BLaER1 (cell line): ENCODE results near the gene PLPP1.
"Not testable (repeated sequence)": the region's sequence is repeated elsewhere in the genome, so short reads cannot be mapped to it uniquely, and the experiment has no call there.

Experiments used
- H3K27ac ChIP-seq: shearing (Covaris generic); formaldehyde crosslinking; 2 replicates; pipeline ENCODE4 v1.8.1; 2022
- H3K27me3 ChIP-seq: shearing (Covaris generic); formaldehyde crosslinking; 2 replicates; pipeline ENCODE4 v1.8.1; 2022
- H3K36me3 ChIP-seq: shearing (Covaris generic); formaldehyde crosslinking; 2 replicates; pipeline ENCODE4 v1.8.1; 2022
- H3K4me1 ChIP-seq: shearing (Covaris generic); formaldehyde crosslinking; 2 replicates; pipeline ENCODE4 v1.8.1; 2022
- H3K4me2 ChIP-seq: shearing (Covaris generic); formaldehyde crosslinking; 2 replicates; pipeline ENCODE4 v1.8.1; 2022
- H3K4me3 ChIP-seq: shearing (Covaris generic); formaldehyde crosslinking; 2 replicates; pipeline ENCODE4 v1.8.1; 2022
- H3K9ac ChIP-seq: shearing (Covaris generic); formaldehyde crosslinking; 2 replicates; pipeline ENCODE4 v1.8.1; 2022
- H3K9me3 ChIP-seq: shearing (Covaris generic); formaldehyde crosslinking; 2 replicates; pipeline ENCODE4 v1.8.1; 2022
- H4K20me1 ChIP-seq: shearing (Covaris generic); formaldehyde crosslinking; 2 replicates; pipeline ENCODE4 v1.8.1; 2022
- Cebpa-rat ChIP-seq: shearing (Covaris generic); IDR thresholded peaks from 2 replicates; pipeline ENCODE4 v1.8.1; 2022

Gene PLPP1

DNA sequence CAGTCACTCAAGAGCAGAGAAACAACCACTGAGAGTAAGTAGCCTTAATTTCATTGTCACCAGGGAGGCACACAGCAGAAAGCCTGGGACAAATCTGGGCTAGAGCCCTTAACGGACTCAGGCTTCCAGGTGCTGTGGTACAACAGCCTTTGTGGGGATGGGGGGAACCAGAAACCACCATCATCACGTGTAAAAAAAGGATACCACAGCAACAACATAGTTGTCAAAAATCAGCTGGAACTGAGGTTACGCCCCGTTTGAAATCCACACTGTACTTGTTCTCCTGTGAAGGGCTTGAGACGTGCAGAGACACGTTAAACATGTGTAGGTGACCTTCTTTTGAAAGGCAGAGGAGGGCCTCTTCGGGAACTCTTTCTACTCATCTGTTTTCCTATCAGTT lies 16.6 kb upstream of the PLPP1 start:
- H3K4me2 ChIP-seq = peak overlapping the region; percentile 57
- H3K9me3 ChIP-seq = no peaks in the 10 kb centered on the region
- peaks cover 12% of the 10 kb centered on the region for H3K4me1 ChIP-seq
- no peaks in the 10 kb centered on the region for H4K20me1 ChIP-seq
- no peak for TF ChIP-seq Cebpa-rat
- no peak overlapping the region for H3K9ac ChIP-seq
- H3K27me3 ChIP-seq = no peaks in the 10 kb centered on the region
- no peak overlapping the region for H3K27ac ChIP-seq
- H3K4me3 ChIP-seq = no peak overlapping the region
- H3K36me3 ChIP-seq = no peaks in the 10 kb centered on the region

DNA sequence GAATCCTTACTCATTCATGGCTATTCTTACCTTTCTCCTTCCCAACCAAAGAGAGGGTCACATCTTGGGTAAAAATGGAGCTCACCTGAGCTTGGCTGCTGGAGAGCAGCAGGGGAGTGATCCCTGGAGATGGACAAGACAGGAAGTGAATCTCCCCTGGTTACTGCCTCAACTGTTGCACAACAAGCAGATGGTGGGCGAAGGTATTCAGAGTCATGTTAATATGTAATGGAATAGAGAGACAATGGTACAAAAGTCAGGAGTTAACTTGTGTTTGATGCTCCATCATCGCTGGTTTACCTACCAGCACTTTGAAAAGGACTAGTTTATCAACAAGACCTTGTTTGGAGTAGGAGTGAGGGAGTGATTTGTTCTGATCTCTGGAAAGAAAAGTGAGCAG lies 13.0 kb upstream of the PLPP1 start:
- Histone ChIP-seq H3K9me3 (no peaks in the 10 kb centered on the region), H4K20me1 (no peaks in the 10 kb centered on the region), H3K27ac (no peak overlapping the region), H3K4me1 (peaks cover 12% of the 10 kb centered on the region), H3K4me2 (no peak overlapping the region), H3K36me3 (no peaks in the 10 kb centered on the region), H3K4me3 (no peak overlapping the region), H3K9ac (no peak overlapping the region), H3K27me3 (no peaks in the 10 kb centered on the region)
- TF ChIP-seq Cebpa-rat = no peak

DNA sequence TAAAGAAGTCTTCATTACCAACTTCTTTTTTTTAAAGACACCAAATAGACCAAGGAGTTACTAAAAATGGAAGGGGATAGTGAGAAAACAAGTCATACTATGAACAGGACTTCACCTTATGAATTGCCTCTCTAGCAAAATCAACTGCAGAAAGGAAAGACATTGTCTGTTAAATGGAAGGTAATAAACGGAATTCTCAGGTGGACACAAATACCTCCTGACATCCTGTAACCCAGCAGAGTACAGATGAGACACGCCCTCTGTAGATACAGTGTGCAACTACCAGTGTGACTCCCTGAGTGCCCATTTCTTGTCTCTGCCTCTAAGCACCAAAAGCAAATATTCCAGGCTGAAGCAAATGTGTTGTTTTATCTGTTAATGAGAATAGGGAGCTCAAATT lies 12.2 kb upstream of the PLPP1 start:
- Histone ChIP-seq H3K9ac (no peak overlapping the region), H3K4me2 (no peak overlapping the region), H3K27ac (no peak overlapping the region), H3K27me3 (no peaks in the 10 kb centered on the region), H3K4me3 (no peak overlapping the region), H3K4me1 (peaks cover 12% of the 10 kb centered on the region), H3K36me3 (no peaks in the 10 kb centered on the region), H4K20me1 (no peaks in the 10 kb centered on the region), H3K9me3 (no peaks in the 10 kb centered on the region)
- no peak for TF ChIP-seq Cebpa-rat

DNA sequence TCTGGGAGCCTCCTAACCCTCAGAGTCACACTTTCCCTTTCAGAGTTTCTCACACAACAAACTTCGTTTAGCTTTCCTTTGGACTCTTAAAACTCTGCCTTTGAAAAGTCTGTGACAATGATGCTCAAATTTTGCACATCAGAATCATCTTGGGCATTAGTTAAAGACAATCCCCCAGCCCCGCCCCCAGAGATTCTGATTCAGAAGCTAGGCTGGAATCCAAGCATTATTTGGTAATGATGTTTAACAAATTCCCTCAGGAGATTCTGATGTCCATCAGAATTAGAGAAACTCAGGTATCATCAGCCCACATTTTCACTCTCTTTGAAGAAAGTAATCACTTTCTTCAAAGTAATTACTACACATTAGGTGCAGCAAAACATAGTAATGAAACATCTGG lies 9.6 kb upstream of the PLPP1 start:
- no peak overlapping the region for H3K4me3 ChIP-seq
- H4K20me1 ChIP-seq = no peaks in the 10 kb centered on the region
- H3K36me3 ChIP-seq = no peaks in the 10 kb centered on the region
- no peak overlapping the region for H3K27ac ChIP-seq
- TF ChIP-seq Cebpa-rat = no peak
- no peaks in the 10 kb centered on the region for H3K4me1 ChIP-seq
- no peaks in the 10 kb centered on the region for H3K27me3 ChIP-seq
- H3K4me2 ChIP-seq = no peak overlapping the region
- H3K9me3 ChIP-seq = no peaks in the 10 kb centered on the region
- H3K9ac ChIP-seq = no peak overlapping the region

DNA sequence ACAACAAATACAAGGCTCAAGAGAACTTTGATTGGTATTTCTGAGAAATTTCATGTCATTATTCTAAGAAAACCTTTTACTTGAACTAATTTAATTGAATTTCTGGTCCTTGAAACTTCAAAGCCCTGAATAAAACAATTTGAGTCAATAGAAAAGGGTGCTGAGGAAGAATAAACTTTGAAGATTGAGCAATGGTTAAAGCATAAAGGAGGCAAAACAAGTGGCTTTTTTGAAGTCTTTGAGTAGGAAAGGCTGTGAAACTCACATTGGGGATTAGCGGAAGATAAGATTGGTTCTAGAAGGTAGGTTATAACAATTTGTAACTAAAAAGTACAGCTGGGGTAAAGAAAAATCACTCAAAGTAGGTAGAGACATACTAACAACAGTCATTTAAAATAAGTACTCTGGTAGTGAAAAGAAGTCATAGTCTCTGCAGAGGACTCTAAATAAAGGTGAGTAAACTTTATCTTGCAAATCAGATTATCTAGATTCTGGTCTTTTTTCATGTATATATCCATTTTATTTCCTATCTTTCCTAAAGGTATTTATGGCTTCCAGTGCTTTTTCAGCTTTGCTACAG lies 6.4 kb upstream of the PLPP1 start:
- Histone ChIP-seq H4K20me1 (no peaks in the 10 kb centered on the region), H3K9me3 (no peaks in the 10 kb centered on the region), H3K36me3 (no peaks in the 10 kb centered on the region), H3K4me3 (no peak overlapping the region), H3K27me3 (no peaks in the 10 kb centered on the region), H3K4me1 (no peaks in the 10 kb centered on the region), H3K9ac (no peak overlapping the region), H3K27ac (no peak overlapping the region), H3K4me2 (no peak overlapping the region)
- no peak for TF ChIP-seq Cebpa-rat

DNA sequence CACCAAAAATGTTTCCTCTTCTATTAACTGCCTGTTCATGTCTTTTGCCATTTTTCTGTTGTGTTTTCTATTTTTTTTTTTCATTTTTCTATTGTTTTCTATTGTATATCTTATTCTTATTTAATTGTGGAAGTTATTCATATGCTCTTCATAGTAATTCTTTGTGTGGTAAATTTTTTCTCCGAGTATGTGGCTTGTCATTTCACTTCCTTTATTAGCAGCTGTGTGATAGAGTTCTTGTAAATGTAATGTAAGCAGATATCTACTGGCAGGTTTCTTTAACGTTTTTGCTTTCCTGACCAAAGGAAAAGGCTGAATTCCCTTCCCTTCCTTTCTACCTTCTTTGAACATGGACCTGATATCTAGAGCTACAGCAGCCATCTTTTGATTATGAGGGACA lies 5.8 kb upstream of the PLPP1 start:
- no peaks in the 10 kb centered on the region for H4K20me1 ChIP-seq
- no peaks in the 10 kb centered on the region for H3K4me1 ChIP-seq
- H3K27me3 ChIP-seq = no peaks in the 10 kb centered on the region
- TF ChIP-seq Cebpa-rat = no peak
- no peaks in the 10 kb centered on the region for H3K9me3 ChIP-seq
- H3K4me2 ChIP-seq = no peak overlapping the region
- no peak overlapping the region for H3K4me3 ChIP-seq
- no peaks in the 10 kb centered on the region for H3K36me3 ChIP-seq
- no peak overlapping the region for H3K27ac ChIP-seq
- H3K9ac ChIP-seq = no peak overlapping the region

DNA sequence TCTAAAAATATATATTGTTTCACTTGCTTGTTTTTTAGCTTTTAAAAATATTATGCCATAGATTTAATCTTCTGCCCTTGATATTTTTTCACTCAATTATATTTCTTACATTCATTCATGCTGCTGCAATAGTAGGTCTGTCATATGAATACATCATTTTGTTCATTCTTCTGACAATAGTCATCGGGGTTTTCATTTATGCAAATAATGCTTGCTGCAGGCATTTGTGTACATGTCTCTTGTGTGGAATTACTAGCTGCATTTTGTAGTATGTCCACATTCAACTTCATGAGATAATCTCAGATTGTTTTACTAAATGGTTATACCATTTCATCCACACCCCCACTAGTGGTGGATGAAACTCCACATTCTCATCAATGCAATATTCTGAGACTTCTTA lies 5.3 kb upstream of the PLPP1 start:
- H3K27me3 ChIP-seq = no peaks in the 10 kb centered on the region
- no peak overlapping the region for H3K4me3 ChIP-seq
- no peak for TF ChIP-seq Cebpa-rat
- H3K36me3 ChIP-seq = no peaks in the 10 kb centered on the region
- no peaks in the 10 kb centered on the region for H3K9me3 ChIP-seq
- no peaks in the 10 kb centered on the region for H4K20me1 ChIP-seq
- no peak overlapping the region for H3K27ac ChIP-seq
- no peak overlapping the region for H3K4me2 ChIP-seq
- no peak overlapping the region for H3K9ac ChIP-seq
- no peaks in the 10 kb centered on the region; the same call in 1 of the 2 replicates for H3K4me1 ChIP-seq

DNA sequence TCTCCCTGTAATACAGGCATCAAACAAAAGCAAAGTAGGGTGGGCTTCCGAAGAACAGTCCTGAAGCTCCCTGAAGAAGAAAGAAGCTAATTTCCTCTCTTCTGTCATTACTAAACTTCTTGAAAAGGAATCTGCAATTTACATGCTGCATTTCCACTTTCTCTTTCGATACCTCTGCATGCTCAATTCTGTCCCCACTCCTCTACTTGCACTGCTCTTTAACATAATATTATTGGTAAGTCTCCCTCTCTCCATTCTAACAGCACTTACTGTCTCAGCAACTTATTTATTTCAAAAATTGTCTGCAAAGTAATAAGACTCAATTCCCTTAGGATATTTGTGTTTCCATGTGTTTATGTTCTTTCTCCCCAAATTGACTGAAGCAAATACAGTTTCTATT lies 3.9 kb upstream of the PLPP1 start:
- no peak overlapping the region for H3K27ac ChIP-seq
- no peak overlapping the region for H3K4me2 ChIP-seq
- H3K36me3 ChIP-seq = no peaks in the 10 kb centered on the region
- H3K4me3 ChIP-seq = no peak overlapping the region
- no peaks in the 10 kb centered on the region for H3K9me3 ChIP-seq
- peaks cover 3% of the 10 kb centered on the region for H3K4me1 ChIP-seq
- H4K20me1 ChIP-seq = no peaks in the 10 kb centered on the region
- H3K9ac ChIP-seq = no peak overlapping the region
- no peaks in the 10 kb centered on the region for H3K27me3 ChIP-seq
- TF ChIP-seq Cebpa-rat = no peak

DNA sequence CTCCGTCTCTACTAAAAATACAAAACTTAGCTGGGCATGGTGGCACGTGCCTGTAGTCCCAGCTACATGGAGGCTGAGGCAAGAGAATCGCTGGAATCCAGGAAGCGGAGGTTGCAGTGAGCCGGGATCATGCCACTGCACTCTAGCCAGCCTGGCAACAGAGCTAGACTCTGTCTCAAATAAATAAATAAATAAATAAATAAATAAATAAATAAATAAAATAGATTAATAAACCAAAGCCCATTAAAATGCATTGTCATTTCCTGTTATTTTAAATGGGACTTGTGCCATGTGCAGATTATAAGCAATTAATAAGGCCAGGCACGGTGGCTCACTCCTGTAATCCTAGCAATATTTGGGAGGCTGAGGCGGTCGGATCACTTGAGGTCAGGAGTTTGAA lies 2.6 kb upstream of the PLPP1 start:
- not testable (repeated sequence) for H3K4me2 ChIP-seq, H4K20me1 ChIP-seq, H3K9me3 ChIP-seq, H3K4me3 ChIP-seq, H3K27ac ChIP-seq, H3K27me3 ChIP-seq, H3K36me3 ChIP-seq, H3K9ac ChIP-seq
- peaks cover 13% of the 10 kb centered on the region for H3K4me1 ChIP-seq

DNA sequence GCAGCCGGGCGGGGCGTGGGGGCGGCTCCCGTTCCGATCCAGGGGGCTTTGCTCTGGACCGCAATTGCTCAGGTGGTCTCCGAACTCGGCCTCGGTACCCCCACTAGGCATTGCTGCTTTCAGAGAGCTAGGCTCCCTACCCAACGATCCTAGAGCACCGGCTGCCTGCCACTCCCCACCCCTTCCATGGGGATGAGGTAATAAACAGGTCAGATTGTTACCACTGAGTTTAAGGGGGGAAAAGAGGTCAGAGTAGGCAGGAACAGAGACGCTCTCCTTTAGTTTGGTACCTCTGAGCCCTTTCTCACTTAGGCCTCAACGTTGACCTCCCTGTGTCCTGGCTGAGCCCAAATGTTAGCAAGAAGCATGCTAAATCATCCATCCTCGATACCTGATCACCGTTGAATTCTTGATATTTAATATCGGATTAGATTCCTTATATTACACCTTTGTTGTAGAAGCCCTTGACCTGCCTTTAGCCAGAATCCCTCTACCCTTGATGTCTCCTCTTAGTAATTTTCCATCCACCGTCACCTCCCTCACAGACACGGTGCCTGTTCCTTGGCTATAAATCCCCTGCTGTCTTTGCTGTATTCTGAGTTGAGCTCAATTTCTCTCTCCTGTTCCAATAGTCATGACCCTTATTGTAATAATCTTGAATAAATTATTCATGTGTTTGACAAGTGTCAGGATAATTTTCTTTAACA lies 588 bp upstream of the PLPP1 start:
- Histone ChIP-seq H3K27ac (no peak overlapping the region), H3K9me3 (no peaks in the 10 kb centered on the region), H3K9ac (peak overlapping the region; percentile 82), H3K27me3 (no peaks in the 10 kb centered on the region), H3K36me3 (no peaks in the 10 kb centered on the region), H3K4me2 (peak overlapping the region; percentile 87), H3K4me3 (peak overlapping the region; percentile 79), H3K4me1 (peaks cover 13% of the 10 kb centered on the region), H4K20me1 (no peaks in the 10 kb centered on the region)
- no peak for TF ChIP-seq Cebpa-rat
